Right atrium auricular region (tissue), 2 donors: ENCODE measurements around the gene TNFAIP8L2. TPM values are rescaled to one million over a fixed set of nuclear protein-coding genes. Genes with fewer than 3 reads are reported as not detected.

ENCODE experiments used
- DNase-seq: peaks from one replicate; pipeline ENCODE4 v3.0.0-alpha.2; 2019; ENCODE audit warnings: low spot score
- H3K27ac ChIP-seq, 2 donors: fragments of 200-600 bp; sonication (generic); 1 replicate in 1 of 2; 2 replicates in 1 of 2; pipeline ENCODE4 v1.5.1; 2016 to 2019
- H3K27me3 ChIP-seq, 2 donors: fragments of 200-600 bp; sonication (generic); one replicate each; pipeline versions ENCODE4 v1.5.1 to v1.6.0; 2017 to 2019
- H3K36me3 ChIP-seq: fragments of 200-600 bp; sonication (generic); one replicate; pipeline ENCODE4 v1.5.1; 2016
- H3K4me1 ChIP-seq, 2 donors: fragments of 200-600 bp; sonication (generic); one replicate each; pipeline versions ENCODE4 v1.5.1 to v1.6.0; 2017 to 2019
- H3K4me3 ChIP-seq, 2 donors: fragments of 200-600 bp; sonication (generic); 1 replicate in 1 of 2; 2 replicates in 1 of 2; pipeline ENCODE4 v1.5.1; 2017 to 2019; ENCODE audit warnings: mild to moderate bottlenecking in 1 of 2, moderate library complexity in 1 of 2
- H3K9me3 ChIP-seq, 2 donors: fragments of 200-600 bp; sonication (generic); one replicate each; pipeline ENCODE4 v1.5.1; 2019
- CTCF ChIP-seq, 2 donors: fragments of 200-600 bp; sonication (generic); IDR thresholded peaks; one replicate each; pipeline ENCODE4 v1.5.1; 2019; ENCODE audit warnings: antibody characterized with exemption in 2 of 2
- total RNA-seq, 2 donors: library from RNA; depleted of rRNA; stranded (reverse); fragments of >200 nt; gene quantifications; one replicate each; pipeline ENCODE4 v1.1.0, GENCODE V29; 2016

The TNFAIP8L2 gene
- total RNA-seq, 2 donors from 2014 or later, result 0.56 to 4.8 TPM

GRCh38 chr1:151130987-151131586 lies 25.4 kb upstream of the TNFAIP8L2 start:
- TF ChIP-seq CTCF (IDR thresholded peaks at IDR 0.05), result no peak
- peak overlapping the region; percentile 55 to 68 for H3K27ac ChIP-seq
- H3K4me3 ChIP-seq, result peak overlapping the region; percentile 20 to 48
- peaks cover 10% of the 10 kb centered on the region for H3K36me3 ChIP-seq
- H3K4me1 ChIP-seq, result peaks cover 0 to 22% of the 10 kb centered on the region in 2 donors
- no peaks in the 10 kb centered on the region for H3K27me3 ChIP-seq
- peak; percentile 88 for DNase-seq
- no peaks in the 10 kb centered on the region for H3K9me3 ChIP-seq

- Histone ChIP-seq H3K27ac (peak overlapping the region; percentile 55 to 68), H3K4me3 (peak overlapping the region; percentile 20 to 48), H3K27me3 (no peaks in the 10 kb centered on the region), H3K9me3 (no peaks in the 10 kb centered on the region), H3K36me3 (peaks cover 18% of the 10 kb centered on the region), H3K4me1 (peaks cover 0 to 22% of the 10 kb centered on the region in 2 donors)
- DNase-seq, result no peak
- TF ChIP-seq CTCF (IDR thresholded peaks at IDR 0.05), result no peak
Observed at GRCh38 chr1:151131701-151132334, 24.6 kb upstream of the TNFAIP8L2 start.

GRCh38 chr1:151132335-151133017 lies 24.0 kb upstream of the TNFAIP8L2 start:
- Histone ChIP-seq H3K4me3 (peak overlapping the region in 1 of 2 donors; percentile 48), H3K27me3 (no peaks in the 10 kb centered on the region), H3K27ac (peak overlapping the region; percentile 55 to 68), H3K9me3 (no peaks in the 10 kb centered on the region), H3K4me1 (peaks cover 0 to 22% of the 10 kb centered on the region in 2 donors), H3K36me3 (peaks cover 21% of the 10 kb centered on the region)
- no peak for DNase-seq
- no peak for TF ChIP-seq CTCF (IDR thresholded peaks at IDR 0.05)

GRCh38 chr1:151133018-151133806 lies 23.2 kb upstream of the TNFAIP8L2 start:
- Histone ChIP-seq H3K4me3 (no peak overlapping the region), H3K36me3 (peaks cover 28% of the 10 kb centered on the region), H3K27ac (no peak overlapping the region), H3K27me3 (no peaks in the 10 kb centered on the region), H3K9me3 (no peaks in the 10 kb centered on the region), H3K4me1 (peaks cover 0 to 22% of the 10 kb centered on the region in 2 donors)
- DNase-seq, result no peak
- TF ChIP-seq CTCF (IDR thresholded peaks at IDR 0.05), result no peak

GRCh38 chr1:151134396-151134795 lies 22.1 kb upstream of the TNFAIP8L2 start:
- TF ChIP-seq CTCF (IDR thresholded peaks at IDR 0.05), result no peak
- H3K9me3 ChIP-seq, result no peaks in the 10 kb centered on the region
- H3K36me3 ChIP-seq, result peaks cover 33% of the 10 kb centered on the region
- no peak for DNase-seq
- H3K4me1 ChIP-seq, result peaks cover 0 to 22% of the 10 kb centered on the region in 2 donors
- H3K27me3 ChIP-seq, result no peaks in the 10 kb centered on the region
- no peak overlapping the region for H3K4me3 ChIP-seq
- H3K27ac ChIP-seq, result no peak overlapping the region
